IPS DF 6.9 (cell line): ENCODE results near the gene SEMA6B.
"Not testable (repeated sequence)": the region's sequence is repeated elsewhere in the genome, so short reads cannot be mapped to it uniquely, and the experiment has no call there.

Experiments
- DNase-seq: peaks from one replicate; pipeline ENCODE4 v3.0.0-alpha.2; 2013; ENCODE audit warnings: low read depth, low spot score
- H3K27ac ChIP-seq: one replicate; pipeline ENCODE4 v1.5.1; 2013; ENCODE audit warnings: low read length, control low read depth
- H3K27me3 ChIP-seq: 2 replicates; pipeline ENCODE4 v1.6.1; 2013; ENCODE audit warnings: mild to moderate bottlenecking, low read length; ENCODE audit not compliant: control insufficient read depth, insufficient read depth
- H3K36me3 ChIP-seq: 2 replicates; pipeline ENCODE4 v1.6.1; 2013; ENCODE audit warnings: low read length; ENCODE audit not compliant: control insufficient read depth, insufficient read depth
- H3K4me1 ChIP-seq: 2 replicates; pipeline ENCODE4 v1.6.1; 2013; ENCODE audit warnings: low read length; ENCODE audit not compliant: control insufficient read depth, insufficient read depth
- H3K4me3 ChIP-seq: 2 replicates; pipeline ENCODE4 v1.5.1; 2013; ENCODE audit warnings: mild to moderate bottlenecking, low read length
- H3K9me3 ChIP-seq: 2 replicates; pipeline ENCODE4 v1.6.1; 2013; ENCODE audit warnings: low read length, inconsistent platforms; ENCODE audit not compliant: control insufficient read depth, insufficient read depth
- WGBS: extraction: QIAGEN DNeasy Blood & Tissue Kit; methylation state at CpG from one replicate; pipeline ENCODE4 v1.1.7; 2013; ENCODE audit warnings: mixed read lengths, missing lambda C conversion rate; ENCODE audit not compliant: insufficient read length, insufficient coverage; 5-methylcytosine and 5-hydroxymethylcytosine counted together

The SEMA6B gene

GRCh38 chr19:4534836-4535658 lies 24.4 kb downstream of the SEMA6B start, which contains the start of gene PLIN5:
Gene PLIN5, minus strand, starts transcription at chr19:4535224. Its CDS starts 1,150 bp downstream, at chr19:4534074.
- Histone ChIP-seq H3K4me3 (peak within 1 kb of the TSS; percentile 28; the same call in 1 of the 2 replicates), H3K27ac (no peak within 1 kb of the TSS), H3K36me3 (no peaks in the 10 kb centered on the region), H3K27me3 (no peaks in the 10 kb centered on the region; the same call in 1 of the 2 replicates), H3K4me1 (peaks cover 3% of the 10 kb centered on the region; the same call in 1 of the 2 replicates), H3K9me3 (no peaks in the 10 kb centered on the region)
- WGBS = no CpG with 5 or more reads among the region's 49 CpGs
- no peak for DNase-seq

GRCh38 chr19:4533835-4534424 lies 25.6 kb downstream of the SEMA6B start:
- Histone ChIP-seq H3K27me3 (no peaks in the 10 kb centered on the region; the same call in 1 of the 2 replicates), H3K4me3 (no peak overlapping the region), H3K4me1 (peaks cover 3% of the 10 kb centered on the region; the same call in 1 of the 2 replicates), H3K36me3 (no peaks in the 10 kb centered on the region), H3K27ac (no peak overlapping the region), H3K9me3 (no peaks in the 10 kb centered on the region)
- DNase-seq = no peak
- WGBS = no CpG with 5 or more reads among the region's 9 CpGs

GRCh38 chr19:4533334-4533733 lies 26.1 kb downstream of the SEMA6B start:
- no peak overlapping the region for H3K4me3 ChIP-seq
- H3K4me1 ChIP-seq = peaks cover 3% of the 10 kb centered on the region; the same call in 1 of the 2 replicates
- H3K27me3 ChIP-seq = no peaks in the 10 kb centered on the region; the same call in 1 of the 2 replicates
- H3K27ac ChIP-seq = no peak overlapping the region
- WGBS = no CpG with 5 or more reads among the region's 9 CpGs
- DNase-seq = no peak
- no peaks in the 10 kb centered on the region for H3K9me3 ChIP-seq
- no peaks in the 10 kb centered on the region for H3K36me3 ChIP-seq

- no peak for DNase-seq
- WGBS = no CpG with 5 or more reads among the region's 28 CpGs
- H3K27me3 ChIP-seq = no peaks in the 10 kb centered on the region; the same call in 1 of the 2 replicates
These were observed 27.8 kb downstream of the SEMA6B start for GRCh38 chr19:4531562-4532165.

GRCh38 chr19:4529924-4530522 lies 29.5 kb downstream of the SEMA6B start:
- Histone ChIP-seq H3K27me3 (no peaks in the 10 kb centered on the region; the same call in 1 of the 2 replicates), H3K36me3 (no peaks in the 10 kb centered on the region), H3K9me3 (no peaks in the 10 kb centered on the region), H3K4me3 (no peak overlapping the region), H3K27ac (no peak overlapping the region), H3K4me1 (peaks cover 3% of the 10 kb centered on the region; the same call in 1 of the 2 replicates)
- no CpG with 5 or more reads among the region's 14 CpGs for WGBS
- no peak for DNase-seq

More at GRCh38 chr19:4531562-4532165, 27.8 kb downstream of the SEMA6B start:
- H3K27ac ChIP-seq = no peak overlapping the region
- no peaks in the 10 kb centered on the region for H3K9me3 ChIP-seq
- no peaks in the 10 kb centered on the region for H3K36me3 ChIP-seq
- no peak overlapping the region for H3K4me3 ChIP-seq
- H3K4me1 ChIP-seq = peaks cover 3% of the 10 kb centered on the region; the same call in 1 of the 2 replicates

GRCh38 chr19:4528843-4529242 lies 30.6 kb downstream of the SEMA6B start:
- peaks cover under 1% of the 10 kb centered on the region; the same call in 1 of the 2 replicates for H3K36me3 ChIP-seq
- WGBS = no CpG with 5 or more reads among the region's 15 CpGs
- H3K27me3 ChIP-seq = no peaks in the 10 kb centered on the region; the same call in 1 of the 2 replicates
- no peaks in the 10 kb centered on the region for H3K4me1 ChIP-seq
- no peak overlapping the region for H3K27ac ChIP-seq
- no peaks in the 10 kb centered on the region for H3K9me3 ChIP-seq
- DNase-seq = no peak
- no peak overlapping the region for H3K4me3 ChIP-seq

- not testable (repeated sequence) for H3K4me3 ChIP-seq, H3K27me3 ChIP-seq
- WGBS = no CpG with 5 or more reads among the region's 8 CpGs
These were observed 32.1 kb downstream of the SEMA6B start for GRCh38 chr19:4527377-4527776.

GRCh38 chr19:4525563-4526002 lies 33.9 kb downstream of the SEMA6B start:
- no peak for DNase-seq
- no CpG with 5 or more reads among the region's 23 CpGs for WGBS
- peaks cover 2% of the 10 kb centered on the region; the same call in 1 of the 2 replicates for H3K36me3 ChIP-seq
- H3K9me3 ChIP-seq = no peaks in the 10 kb centered on the region
- H3K27ac ChIP-seq = no peak overlapping the region
- no peaks in the 10 kb centered on the region for H3K4me1 ChIP-seq
- no peaks in the 10 kb centered on the region for H3K27me3 ChIP-seq
- H3K4me3 ChIP-seq = no peak overlapping the region

More at GRCh38 chr19:4527377-4527776, 32.1 kb downstream of the SEMA6B start:
- H3K27ac ChIP-seq, DNase-seq, H3K4me1 ChIP-seq, H3K36me3 ChIP-seq, H3K9me3 ChIP-seq: not testable (repeated sequence)

GRCh38 chr19:4524808-4525562 lies 34.5 kb downstream of the SEMA6B start:
- Histone ChIP-seq H3K27me3 (no peaks in the 10 kb centered on the region), H3K4me1 (no peaks in the 10 kb centered on the region), H3K9me3 (no peaks in the 10 kb centered on the region), H3K27ac (no peak overlapping the region), H3K36me3 (peaks cover 2% of the 10 kb centered on the region; the same call in 1 of the 2 replicates), H3K4me3 (no peak overlapping the region)
- WGBS = no CpG with 5 or more reads among the region's 23 CpGs
- peak; percentile 48 for DNase-seq
